KG1 (cell line): Measurements from ENCODE around the gene GALNT16.
"Not testable (repeated sequence)": the region's sequence is repeated elsewhere in the genome, so short reads cannot be mapped to it uniquely, and the experiment has no call there.

ENCODE experiments used
- DNase-seq: peaks from one replicate; lab custom pipeline; 2025; lab: John Stamatoyannopoulos, UW

GALNT16 gene

DNA sequence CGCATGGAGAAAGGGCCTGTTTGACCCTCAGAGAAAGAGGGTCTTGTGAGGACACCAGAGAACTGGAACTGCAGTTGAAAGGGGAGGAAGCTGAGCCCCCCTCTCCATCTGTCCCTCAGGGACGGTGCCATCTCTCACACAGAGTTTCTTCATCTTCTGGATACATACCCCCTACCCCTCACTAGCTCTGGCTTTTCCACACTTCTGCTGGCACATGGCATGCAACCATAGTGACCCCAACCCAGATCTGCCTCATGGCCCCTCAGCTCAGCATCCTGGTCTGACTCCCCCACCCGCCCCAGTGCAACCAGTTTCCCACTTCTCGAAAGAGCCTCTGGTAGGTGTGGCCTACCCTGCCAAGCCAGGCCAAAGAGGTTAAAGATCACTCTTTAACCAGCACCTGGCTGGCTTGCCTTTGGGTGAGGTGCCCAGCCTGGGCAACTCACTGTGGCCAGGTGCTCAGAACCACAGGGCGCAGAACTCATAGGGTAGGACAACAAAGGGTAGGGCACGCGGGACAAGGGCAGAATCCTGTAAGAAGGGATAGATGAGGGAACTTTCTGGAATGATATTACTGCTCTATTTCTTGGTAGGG lies 25.8 kb downstream of the GALNT16 start:
- DNase-seq, result no peak

DNA sequence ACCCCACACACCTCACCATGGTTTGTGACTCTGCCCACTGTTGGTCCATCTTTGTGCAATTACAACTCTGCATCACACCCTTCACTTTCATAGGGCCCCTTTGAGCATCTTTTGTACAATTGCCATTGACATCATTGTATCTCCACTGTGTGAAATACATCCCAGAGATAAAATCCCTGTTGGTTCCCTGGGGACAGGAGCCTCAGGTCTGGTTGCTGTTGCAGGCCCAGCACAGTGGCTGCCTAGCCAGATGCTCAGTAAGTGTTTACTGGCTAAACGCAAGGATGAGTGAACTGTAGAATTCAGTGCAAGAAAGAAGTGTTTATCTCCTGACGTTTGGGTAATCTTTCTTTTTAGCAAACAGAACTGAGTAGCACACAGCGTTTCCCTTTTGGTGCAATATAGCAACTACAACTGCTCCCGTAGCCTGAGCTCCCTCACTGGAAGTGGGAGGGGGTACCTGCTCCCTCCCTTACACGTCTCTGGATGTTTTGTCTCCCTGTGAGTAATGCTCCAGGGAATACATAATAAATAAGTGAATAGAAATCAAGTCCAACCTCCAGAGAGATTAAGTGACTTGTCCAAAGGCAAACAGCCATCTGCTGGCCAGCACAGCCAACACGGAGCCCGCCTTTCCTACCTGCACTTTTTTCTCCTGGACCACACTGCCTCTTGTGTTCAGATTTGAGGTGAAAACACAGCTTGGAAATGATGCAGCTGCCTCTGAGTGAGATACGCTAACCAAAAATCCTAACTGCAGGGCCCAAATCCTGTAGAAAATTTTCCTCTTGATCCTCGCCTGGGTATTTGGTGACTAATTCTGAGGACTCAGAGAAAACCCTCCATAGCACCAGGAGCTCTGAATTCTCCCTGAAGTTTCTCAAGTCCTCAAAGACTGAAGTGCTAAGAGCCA lies 27.4 kb downstream of the GALNT16 start:
- no peak for DNase-seq

DNA sequence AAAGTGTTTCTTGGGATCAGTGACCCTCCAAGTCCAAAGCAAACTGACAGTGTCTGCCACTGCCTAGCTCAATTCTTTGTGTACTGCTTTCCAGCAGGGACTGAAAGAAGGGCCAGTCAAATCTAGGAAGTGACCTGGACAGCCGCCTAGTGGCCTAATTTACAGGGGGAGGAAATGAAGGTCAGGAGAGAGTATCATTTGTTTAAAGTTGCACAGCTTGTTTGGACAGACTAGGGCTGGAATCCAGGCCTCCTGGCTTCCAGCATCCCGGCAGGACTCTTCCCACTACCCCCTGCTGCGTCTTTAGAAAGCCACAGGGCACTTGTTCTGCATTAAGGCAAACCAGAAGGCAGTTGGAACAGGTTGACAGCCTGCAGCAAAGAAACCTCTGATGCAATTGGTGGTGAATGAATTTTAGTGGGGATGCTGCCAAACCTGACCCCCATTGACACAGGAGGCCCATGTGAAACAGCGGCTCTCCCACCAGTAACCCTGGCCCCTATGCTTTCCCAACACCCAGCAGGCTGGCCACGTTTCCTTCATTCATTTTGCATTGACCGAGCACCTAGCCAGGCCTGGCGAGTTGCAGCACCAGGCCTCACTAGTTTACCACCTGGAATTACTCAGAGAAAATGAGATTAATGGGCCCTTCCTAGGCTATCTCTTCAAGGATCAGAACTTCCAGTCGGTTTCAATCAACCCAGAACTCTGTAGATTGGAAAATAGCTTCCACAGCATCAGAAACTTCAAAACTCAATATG lies 28.2 kb downstream of the GALNT16 start:
- no peak for DNase-seq

DNA sequence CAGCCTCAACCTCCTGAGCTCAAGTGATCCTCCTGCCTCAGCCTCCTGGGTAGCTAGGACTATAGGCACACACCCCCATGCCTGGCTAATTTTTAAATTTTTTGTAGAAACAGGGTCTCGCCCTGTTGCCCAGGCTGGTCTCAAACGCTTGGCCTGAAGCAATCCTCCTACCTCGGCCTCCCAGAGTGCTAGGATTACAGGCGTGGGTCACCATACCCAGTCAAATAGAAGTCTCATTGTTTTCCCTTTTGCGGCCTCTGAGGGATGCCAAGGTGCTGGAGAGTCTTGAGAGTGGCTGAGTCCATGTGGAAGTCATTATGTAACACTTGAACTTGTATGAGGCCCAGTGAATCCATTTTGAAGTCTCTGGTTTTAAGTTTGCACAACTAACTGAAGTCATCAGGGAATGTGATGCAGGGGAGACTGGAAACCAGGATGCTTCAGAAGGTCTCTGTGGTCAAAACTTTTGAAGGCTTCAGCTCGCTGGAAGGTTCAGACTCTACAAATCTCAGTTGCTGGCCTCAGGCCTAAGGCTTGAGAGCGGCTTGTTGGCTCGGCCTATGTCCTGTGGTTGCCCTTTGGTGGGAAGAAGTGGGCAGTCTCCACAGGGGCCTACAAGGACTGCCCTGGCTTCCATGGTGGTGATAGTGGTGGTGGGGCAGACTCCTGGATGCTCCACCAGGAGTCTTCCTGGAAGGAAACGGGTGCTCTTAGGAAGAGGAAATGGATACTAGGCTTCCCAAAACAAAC lies 29.2 kb downstream of the GALNT16 start:
- DNase-seq, result no peak

DNA sequence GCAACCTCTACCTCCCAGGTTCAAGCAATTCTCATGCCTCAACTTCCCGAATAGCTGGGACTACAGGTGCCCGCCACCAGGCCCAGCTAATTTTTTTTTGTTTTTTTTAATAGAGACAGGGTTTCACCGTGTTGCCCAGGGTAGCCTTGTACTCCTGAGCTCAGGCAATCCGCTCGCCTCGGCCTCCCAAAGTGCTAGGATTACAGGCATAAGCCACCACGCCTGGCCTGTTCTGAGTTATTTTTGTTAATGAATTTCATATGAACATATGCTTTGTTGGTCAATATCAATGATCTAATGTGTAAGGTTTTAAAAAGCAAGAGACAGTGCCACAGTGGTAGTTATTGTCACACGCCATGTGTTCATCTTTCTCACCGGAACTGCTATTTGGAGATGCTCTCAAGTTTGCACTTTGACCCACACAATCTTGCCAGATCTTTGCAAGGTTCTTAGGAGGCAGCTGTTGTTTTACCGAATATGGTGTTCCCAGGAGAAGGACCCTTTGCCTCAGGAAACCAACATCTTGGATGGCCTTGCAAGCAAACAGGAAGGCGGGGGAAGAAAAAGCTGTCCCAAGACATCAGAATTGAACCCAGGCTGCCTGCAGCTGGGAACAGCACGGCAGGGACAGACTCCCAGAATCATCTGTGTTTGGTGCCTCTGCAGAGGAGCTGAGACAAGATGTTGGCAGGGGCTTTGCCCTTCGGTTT lies 30.0 kb downstream of the GALNT16 start:
- no peak for DNase-seq

DNA sequence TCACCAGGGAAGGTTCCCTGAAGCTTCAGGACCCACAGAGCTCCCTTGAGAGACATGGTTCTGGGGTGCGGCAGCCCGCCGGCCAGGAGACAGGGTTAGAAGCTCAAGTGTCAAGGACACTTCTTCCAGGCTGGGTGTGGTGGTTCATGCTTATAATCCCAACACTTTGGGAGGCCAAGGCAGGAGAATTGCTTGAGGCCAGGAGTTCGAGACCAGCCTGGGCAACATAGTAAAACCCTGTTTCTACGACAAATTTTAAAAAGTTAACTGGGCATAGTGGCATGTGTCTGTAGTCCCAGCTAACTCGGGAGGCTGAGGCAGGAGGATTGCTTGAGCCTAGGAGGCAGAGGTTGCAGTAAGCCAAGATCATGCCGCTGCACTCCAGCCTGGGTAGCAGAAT lies 30.9 kb downstream of the GALNT16 start:
- DNase-seq, result not testable (repeated sequence)

DNA sequence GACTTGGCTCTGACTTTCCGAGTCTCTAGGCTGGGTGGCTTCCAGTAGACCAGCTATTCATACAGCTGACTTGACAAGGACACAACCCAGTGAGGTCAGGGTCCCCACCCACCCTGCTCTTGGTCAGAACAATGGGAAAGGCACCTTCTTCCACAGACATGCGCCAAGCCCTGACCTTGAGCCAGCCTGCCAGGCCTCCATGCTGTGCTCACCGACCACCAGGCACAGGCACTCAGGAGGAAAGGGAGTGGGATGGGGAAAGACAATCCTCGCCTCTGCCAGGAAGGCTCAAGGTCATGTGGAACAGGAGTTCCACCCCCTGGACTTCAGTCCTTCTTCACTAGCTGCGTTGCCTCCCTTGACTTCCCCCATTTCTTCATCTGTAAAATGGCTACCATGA lies 31.4 kb downstream of the GALNT16 start:
- DNase-seq, result no peak

DNA sequence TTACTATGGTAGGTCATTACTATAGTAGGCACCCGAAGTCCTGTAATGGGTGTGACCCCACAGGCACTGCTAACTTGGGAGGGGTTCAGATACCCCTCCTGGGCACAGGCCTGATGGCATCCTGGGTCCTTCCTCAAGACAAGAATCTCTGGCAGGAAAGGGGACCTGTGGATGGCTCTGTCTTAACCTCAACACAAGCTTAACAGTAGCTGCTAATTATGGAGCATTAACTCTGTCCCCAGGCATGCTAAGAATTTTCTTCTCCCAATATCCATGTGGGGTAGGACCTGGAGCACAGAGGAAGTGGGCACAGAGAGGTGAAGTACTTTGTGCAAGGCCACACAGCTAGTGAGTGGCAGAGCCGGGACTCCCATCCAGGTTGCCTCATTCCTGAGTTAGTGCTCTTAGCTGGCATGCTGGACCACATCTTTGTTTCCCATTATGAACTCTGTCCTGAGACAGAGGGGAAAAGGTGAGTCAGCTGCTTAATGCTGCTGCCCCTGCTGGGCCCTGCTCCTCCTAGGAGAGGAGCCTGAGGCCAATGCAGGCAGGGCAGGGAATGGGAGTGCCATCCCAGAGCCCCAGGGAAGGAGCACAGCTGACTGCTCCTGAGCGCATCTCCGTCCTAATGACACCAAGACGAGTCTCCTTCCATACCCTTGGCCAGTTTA lies 32.1 kb downstream of the GALNT16 start:
- no peak for DNase-seq

DNA sequence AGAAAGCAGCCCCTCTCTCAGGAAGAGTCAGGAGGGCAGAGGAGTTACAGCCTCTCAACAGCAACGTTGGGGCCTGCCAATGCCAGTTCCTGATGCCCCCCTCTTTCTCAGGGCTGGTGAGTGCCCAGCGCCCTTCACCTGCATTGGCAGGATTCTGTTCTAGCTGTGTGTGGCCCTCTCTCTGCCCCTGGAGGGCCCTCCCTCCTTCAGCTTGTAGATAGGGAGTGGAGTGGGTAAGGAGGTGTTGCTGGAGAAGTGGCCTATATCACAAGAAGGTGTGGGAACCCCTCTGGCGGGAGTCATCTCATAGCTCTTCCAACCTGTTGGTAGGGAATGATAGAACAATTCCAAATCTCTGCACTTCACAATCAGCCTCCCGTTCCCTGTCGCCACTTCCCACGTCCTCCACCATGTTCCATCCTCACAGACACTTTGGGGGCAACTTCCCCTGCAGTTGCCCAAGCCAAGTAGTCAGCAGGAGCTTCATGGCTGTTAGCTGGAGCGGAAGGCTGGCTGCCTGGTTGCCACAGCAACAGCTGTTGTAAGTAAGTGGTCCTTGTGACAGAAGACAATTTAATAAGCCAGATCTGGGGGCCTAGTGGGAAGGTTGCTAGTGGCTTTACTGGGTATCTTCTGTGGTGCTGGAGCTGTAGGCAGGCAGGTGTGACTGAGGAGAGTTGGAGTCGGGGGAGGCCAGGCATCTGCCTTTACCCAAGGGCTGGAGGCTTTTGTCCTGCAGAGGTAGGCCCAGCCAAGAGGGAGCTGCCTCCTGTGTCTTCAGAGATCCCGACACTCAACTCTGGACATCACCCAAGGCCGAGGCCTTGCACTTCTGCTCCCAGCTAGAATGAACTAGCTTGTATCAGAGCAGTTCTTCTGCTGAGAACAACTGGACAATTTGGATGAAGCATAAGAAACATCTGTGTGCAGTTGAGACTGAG lies 38.4 kb downstream of the GALNT16 start:
- no peak for DNase-seq

DNA sequence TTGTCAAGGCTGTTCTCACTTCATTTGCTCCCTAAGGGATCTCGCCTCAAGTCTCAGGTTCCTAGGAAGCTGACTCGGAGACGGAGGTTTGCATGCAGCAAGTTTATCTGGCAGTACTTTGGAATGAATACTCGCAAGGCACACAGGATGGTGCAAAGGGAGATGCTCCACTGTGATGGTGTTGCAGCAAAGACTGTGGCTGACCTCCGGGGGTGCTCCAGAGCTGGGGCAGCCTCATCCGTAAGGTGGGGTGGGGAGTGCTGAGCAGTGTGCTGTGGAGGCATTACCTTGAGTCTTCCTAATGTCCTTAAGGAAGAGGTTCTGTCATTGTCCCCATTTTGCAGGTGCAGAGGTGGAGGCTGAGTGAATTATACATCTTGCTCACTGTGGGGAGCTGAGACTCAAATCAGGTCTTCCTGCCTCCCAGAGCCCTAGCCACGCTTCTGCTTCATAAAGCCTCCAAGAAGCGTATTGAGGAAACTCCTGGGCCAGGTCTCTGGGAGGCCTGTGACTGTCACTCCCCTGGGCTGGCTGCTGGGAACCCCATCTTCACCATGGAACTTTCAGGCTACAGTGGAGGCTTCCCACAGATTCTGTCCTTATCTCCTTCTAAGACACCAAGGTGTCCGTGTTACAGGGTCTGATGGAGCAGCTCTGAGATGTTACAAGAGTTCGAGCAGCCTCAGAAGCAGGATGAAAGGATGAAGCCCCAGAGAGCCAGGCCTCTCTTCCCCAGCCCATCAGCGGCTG lies 39.5 kb downstream of the GALNT16 start:
- DNase-seq, result no peak

DNA sequence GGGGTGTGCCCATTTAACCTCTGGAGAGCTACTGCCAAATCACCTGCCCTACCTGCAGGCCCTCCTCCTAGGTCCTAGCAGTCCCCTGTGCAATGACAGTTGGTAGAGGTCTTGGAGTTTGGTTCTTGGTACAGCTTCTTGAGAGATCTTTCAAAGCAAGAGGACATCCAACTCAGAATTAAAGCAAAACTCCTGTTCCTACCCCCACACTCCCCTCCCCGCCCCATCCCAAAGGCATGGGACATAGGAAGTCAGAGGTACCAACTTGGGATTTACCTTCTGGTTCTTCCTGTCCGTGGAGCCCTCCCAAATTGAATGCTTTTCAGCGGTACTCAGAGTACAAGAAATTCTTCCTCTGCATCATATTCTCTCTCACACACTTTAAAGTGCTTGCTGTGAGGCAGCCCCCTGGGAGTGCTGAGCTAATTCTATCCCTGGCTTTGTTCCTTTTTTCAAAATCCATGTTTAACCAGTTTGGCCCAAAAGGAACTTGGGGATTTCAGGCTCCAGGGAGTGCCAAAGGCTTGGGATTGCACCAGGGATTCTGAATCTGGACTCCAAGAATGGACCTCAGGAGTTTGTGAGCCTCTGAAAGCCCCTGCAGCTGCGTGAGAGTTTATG lies 40.8 kb downstream of the GALNT16 start:
- DNase-seq, result no peak

DNA sequence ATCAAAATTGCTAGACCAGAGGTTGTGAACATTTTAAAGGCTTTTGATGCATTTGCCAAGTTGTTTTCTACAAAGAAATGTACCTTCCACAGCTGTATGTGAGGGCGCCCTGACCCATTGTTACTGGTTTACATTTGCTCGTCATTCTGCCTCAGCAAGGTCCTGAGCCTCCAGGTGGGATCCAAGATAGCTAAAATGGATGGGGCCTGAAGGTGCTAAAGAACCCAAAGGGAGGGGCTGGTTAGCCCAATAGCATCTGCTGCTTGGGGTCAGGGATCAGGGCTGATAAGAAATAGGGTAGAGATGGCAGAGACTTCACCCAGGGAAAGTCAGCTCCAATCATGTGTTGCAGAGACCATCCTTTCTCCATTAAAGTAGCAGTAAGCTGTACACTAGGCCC lies 43.1 kb downstream of the GALNT16 start:
- no peak for DNase-seq

DNA sequence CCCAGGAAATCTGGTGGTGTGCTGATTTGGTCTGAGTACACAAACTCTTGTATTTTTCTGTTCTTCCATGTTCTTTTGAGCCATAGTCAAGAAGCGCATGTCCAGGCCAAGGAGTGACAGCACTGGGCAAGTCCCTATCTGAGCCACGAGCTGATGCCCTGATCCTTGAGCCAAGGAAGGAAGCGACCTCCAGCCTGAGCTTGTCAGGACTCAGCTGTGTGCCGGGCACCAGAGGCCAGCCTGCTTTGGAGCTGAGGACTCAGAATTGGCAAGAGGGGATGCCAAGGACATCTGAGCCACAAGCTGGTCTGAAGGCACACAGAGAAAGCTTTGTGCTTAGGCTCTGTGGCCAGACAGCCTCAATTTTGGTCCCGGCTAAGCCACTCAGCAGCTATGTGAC lies 52.6 kb downstream of the GALNT16 start:
- DNase-seq, result no peak

DNA sequence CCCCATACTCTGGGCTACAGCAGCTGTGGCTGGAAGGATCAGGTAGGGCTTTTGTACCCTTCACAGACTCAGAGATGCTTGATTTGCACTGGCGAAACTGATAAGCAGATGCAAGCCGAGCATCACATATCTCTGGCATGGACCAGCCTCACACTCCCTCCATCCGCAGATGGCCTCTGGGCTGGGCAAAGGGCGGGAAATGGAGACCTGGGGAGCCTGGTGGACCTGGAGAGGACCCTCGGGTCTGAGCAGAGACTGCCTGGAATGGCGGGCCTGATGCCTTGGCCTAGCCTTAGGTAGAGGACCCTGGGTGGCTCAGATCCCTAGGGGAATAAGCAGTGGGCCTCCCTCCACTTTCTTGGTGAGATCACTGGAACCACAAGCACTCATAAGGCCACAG lies 53.2 kb downstream of the GALNT16 start:
- no peak for DNase-seq

DNA sequence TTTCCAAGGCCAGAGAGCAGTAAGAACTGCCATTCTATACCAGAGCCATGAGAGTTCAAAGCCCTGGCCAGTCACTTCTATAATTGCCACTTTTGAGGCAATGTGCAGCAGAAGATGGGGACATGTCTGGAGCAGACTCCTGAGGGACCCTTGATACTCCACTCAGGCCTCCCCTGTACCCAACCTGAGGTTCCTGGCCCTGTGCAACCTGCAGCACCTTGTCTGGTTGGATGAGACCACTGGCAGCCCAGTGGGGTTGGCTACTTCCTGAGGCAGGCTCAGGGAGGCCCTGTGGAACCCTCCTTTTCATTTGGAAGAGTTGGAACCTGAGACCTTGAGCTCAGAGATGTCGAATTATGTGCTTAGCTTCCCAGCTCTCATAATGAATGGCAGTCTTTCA lies 54.4 kb downstream of the GALNT16 start:
- no peak for DNase-seq

DNA sequence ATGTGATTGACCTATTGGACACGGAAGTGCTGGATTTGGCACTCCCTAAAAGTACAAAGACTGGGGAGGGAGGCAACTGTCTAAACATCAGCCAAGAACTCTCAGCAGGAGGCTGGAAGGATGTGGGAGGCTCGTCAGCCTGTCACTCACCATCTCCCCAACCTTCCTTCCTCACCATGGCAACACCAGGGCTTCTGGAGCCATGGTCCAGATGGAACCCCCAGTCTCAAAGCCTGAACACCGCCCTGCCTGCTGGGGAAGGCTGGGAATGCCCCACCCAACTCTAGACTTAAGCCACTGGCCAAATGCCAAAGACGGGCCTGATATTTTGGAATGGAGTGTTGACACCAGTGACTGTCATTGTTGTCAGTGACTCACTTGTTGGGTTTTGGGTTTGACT lies 55.3 kb downstream of the GALNT16 start:
- DNase-seq, result no peak

DNA sequence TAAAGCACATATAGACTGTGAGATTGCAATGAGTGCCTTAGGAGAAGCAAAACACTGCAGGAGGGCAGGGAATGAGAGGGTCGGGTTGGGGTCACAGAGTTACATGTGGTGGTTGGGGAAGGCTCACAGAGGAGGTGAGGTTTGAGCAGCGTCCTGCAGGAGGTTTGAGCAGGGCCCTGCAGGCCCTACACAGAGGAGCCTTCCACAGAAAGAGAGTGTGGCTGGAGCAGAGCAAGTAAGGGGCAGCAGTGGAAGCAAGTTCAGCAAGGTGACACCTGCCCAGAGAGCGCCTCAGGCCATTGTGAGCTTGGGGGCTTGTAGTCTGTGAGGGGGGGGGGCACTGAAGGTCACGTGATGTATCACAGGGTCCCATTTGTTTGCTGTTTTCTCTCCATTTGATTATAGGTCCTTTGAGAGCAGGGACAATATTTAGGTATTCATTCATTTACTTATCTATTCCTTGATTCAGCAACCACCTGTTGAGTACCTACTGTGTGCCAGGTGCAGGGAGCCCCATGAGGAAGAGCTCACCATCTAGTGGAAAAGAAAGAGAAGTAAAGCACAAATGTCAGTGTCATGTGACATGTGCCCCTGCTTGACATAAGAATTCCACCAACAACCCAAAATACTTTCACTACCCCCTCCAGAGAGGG lies 56.6 kb downstream of the GALNT16 start:
- no peak for DNase-seq

DNA sequence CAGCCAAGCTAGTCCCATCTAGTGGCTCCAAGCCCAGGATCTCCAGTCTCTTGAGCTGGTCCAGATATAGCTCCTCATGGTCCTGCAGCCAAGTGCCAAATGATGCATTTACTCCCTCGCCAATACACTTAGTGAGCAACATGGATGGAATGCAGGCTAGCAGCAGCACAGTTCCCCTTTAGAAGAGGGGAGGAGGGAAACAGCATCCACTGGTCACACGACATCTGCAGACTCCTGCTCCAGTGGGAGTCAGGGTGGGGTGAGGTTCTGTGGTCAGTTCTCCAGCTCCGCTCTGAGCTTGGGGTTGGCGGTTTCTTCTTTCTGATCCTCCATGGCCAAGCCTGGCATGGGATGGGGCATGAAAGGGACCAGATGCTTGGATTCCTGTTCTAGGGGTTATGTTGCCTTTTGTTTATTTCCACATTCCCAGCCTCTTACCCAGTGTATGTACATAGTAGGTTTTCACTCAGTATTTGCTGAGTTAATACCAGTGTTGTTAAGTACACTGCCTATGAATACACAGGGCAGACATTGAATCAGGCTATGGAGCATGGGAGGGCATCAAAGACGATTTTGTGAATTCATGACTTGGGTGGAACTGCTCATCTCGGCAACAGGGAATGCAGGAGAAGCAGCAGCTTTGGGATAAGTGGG lies 57.3 kb downstream of the GALNT16 start:
- DNase-seq, result no peak
